Stimulated activated CD8-positive, alpha-beta memory T cell treated with anti-CD3 and anti-CD28 coated beads, Interleukin-12 subunit alpha, Interleukin-12 subunit beta, amount 100 ng/mL, for 4 hours (primary cell): ENCODE measurements around the gene DPYSL4.

Experiments
- DNase-seq: peaks from one replicate; pipeline ENCODE4 v3.0.0-alpha.2; 2020; ENCODE audit warnings: low read depth

DPYSL4 gene

GRCh38 chr10:132163826-132164515 lies 22.8 kb upstream of the DPYSL4 start:
- no peak for DNase-seq

GRCh38 chr10:132164761-132165278 lies 21.9 kb upstream of the DPYSL4 start:
- DNase-seq, result no peak

- no peak for DNase-seq
These were observed 21.2 kb upstream of the DPYSL4 start for GRCh38 chr10:132165416-132165980.

- no peak for DNase-seq
These were observed 20.4 kb upstream of the DPYSL4 start for GRCh38 chr10:132166216-132166950.

GRCh38 chr10:132167041-132167674 lies 19.6 kb upstream of the DPYSL4 start:
- DNase-seq, result no peak

- DNase-seq, result no peak
These were observed 18.8 kb upstream of the DPYSL4 start for GRCh38 chr10:132167976-132168375.

- DNase-seq, result no peak
These were observed 18.1 kb upstream of the DPYSL4 start for GRCh38 chr10:132168571-132169030.

- no peak for DNase-seq
These were observed 17.6 kb upstream of the DPYSL4 start for GRCh38 chr10:132169031-132169765.

- no peak for DNase-seq
These were observed 16.8 kb upstream of the DPYSL4 start for GRCh38 chr10:132169766-132170560.

- DNase-seq, result no peak
These were observed 16.0 kb upstream of the DPYSL4 start for GRCh38 chr10:132170561-132171361.

GRCh38 chr10:132172091-132173066 lies 14.4 kb upstream of the DPYSL4 start:
- no peak for DNase-seq

GRCh38 chr10:132173185-132173584 lies 13.6 kb upstream of the DPYSL4 start:
- DNase-seq, result no peak

- DNase-seq, result no peak
These were observed 12.5 kb upstream of the DPYSL4 start for GRCh38 chr10:132174237-132174636.

GRCh38 chr10:132175408-132175807 lies 11.3 kb upstream of the DPYSL4 start:
- no peak for DNase-seq

GRCh38 chr10:132175907-132176581 lies 10.7 kb upstream of the DPYSL4 start:
- DNase-seq, result no peak

GRCh38 chr10:132176623-132177500 lies 9.9 kb upstream of the DPYSL4 start:
- DNase-seq, result no peak

- no peak for DNase-seq
These were observed 8.7 kb upstream of the DPYSL4 start for GRCh38 chr10:132178046-132178445.
